Measurements from ENCODE around the gene TNFSF8.

TNFSF8 gene, protein sequence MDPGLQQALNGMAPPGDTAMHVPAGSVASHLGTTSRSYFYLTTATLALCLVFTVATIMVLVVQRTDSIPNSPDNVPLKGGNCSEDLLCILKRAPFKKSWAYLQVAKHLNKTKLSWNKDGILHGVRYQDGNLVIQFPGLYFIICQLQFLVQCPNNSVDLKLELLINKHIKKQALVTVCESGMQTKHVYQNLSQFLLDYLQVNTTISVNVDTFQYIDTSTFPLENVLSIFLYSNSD

DNA sequence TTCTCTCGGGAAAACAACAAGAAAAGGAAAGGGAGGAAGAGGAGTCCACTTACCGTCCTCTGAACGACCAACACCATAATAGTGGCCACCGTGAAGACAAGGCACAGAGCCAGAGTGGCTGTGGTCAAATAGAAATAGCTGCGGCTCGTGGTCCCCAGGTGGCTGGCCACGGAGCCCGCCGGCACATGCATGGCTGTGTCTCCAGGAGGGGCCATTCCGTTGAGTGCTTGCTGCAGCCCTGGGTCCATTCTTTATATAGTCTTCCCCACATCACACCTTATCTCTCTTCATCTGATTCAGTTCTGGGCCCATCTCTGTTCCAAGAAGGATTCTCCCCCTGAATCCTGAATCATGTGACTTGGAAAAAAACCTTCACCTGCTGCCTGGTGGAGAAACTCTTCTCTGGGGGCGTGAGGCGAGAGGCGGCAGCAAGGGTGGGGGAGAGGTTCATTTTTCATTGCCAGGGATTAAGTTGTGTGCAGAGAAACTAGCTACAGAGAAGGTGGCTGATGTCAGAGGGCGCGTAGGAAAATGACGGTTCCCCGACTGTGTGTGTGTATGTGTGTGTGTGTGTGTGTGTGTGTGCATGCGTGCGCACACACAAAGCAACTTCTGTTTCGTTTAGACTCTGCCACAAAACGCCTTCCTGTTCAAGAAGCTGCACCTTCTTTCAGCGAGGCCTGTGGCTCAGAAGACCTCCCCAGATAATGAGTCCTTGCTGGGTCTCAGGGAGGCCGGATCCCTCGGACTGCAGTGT, at the start of gene TNFSF8:
Gene TNFSF8, minus strand, starts transcription at position 536 of the 757 bp plus-strand sequence. Its CDS starts 288 bp downstream, at position 248.
- DNase-seq (ENCODE audit: low spot score): peak; percentile 50

DNA sequence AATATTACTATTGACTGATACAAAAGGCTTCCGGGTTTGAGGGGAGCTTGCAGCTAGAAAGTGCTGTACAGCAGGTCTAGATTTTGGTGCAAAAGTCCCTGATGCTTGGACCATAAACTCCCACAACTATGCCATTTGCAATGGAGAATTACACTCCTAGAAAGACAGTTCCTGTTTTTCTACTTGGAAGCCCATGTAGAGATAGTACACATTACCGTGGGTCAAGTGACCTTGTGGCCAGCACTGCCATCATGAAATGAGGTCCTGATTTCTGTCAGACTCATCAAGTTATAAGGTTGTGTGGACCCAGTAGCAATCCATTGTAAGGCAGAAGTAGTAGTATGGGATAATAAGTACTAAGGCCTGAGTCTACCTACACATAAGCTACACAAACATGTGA, 42.8 kb upstream of the TNFSF8 start:
- no peak for DNase-seq (ENCODE audit: low spot score)

DNA sequence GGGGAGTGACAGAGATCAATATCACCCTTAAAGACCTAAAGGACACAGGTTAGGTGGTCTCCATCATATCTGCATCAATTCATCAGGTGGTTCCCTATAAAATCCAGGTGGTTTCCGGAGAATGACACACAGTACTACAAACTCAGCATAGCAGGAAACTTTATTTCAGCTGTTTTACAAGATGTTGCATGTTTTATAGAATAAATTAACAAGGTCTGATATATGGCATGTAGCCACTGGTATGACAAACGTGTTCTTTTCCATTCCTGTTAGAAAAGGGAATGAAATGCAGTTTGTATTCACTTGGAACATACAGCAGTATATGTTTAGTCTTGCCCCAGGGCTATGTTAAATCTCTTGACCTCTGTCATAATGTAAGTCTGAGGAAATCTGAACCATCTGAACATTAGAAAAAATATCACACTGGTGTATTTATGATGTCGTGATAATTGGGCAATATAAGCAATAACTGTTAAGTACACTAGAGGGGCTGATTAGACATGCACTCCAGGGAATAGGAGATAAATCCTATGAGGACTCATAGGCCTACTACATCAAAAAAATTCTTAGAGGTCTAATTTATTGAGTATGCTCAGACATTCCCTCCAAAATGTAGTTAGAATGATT, 42.2 kb upstream of the TNFSF8 start:
- no peak for DNase-seq (ENCODE audit: low spot score)

DNA sequence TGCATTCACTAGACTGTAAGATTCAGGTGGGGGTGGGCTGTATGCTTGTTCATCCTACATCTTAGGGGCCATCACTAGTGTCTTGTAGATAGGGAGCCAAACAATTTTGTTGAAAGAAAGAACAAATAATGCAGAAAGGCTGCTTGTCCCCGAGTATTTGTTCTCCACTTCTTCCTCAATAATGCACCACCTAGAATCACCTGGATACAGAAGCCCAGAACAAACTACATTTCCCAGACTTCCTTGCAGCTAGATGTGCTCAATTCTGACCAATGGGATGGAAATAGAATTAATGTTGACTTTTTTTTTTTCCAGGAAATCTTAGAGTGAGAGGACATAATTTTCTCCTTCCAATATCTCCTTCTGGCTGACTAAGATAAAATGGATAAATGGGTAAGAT, 38.9 kb upstream of the TNFSF8 start:
- DNase-seq (ENCODE audit: low spot score): no peak

DNA sequence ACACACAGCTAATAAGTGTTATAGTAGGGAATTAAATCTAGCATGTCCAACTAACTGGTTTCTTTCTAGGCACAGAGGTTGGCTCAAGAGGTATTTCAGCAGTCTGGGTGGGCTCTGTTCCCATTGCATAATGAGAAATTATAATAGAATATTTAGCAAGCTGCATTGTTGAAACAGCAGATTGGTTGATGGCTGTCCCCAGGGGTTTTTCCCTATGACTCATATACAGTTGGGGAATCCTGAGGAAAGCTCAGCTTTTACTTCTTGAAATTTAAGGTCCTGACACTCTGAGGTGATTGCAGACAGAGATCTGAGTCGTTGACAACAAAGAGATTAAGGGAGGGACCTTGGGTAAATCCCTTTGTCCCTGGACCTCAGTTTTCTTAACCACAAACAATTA, 38.3 kb upstream of the TNFSF8 start:
- no peak for DNase-seq (ENCODE audit: low spot score)

DNA sequence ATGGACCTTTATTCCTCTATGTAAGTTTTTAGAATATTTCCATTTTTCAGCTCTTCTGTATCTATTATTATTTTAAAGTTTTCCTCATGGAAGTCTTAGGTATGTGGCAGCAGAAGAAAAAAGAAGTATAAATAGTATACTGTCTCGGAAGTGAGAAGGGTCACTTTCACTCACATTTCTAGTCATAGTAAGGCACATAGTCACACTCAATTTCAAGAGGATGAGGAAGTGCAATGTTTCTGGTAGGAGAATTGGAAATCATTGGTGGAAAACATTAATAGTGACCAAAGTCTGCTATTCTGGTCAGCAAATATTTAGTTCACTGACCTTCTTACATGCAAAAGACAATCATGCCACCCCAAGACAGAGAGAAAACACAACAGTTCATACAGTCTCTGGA, 35.2 kb upstream of the TNFSF8 start:
- no peak for DNase-seq (ENCODE audit: low spot score)

DNA sequence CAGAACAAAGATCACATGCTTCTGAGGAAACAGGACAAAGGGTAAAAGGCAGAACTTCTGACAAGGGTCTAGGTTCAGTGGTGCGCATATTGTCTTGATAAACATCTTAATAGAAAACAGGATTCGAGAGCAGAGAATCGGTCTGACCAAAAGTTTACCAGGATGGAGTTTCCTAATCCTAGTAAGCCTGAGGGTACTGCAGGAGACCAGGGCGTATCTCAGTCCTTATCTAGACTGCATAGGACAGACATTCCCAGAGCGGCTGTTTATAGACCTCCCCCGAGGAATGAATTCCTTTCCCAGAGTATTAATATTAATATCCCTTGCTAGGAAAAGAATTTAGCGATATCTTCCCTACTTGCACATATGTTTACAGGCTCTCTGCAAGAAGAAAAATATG, 32.4 kb upstream of the TNFSF8 start:
- DNase-seq (ENCODE audit: low spot score): no peak

DNA sequence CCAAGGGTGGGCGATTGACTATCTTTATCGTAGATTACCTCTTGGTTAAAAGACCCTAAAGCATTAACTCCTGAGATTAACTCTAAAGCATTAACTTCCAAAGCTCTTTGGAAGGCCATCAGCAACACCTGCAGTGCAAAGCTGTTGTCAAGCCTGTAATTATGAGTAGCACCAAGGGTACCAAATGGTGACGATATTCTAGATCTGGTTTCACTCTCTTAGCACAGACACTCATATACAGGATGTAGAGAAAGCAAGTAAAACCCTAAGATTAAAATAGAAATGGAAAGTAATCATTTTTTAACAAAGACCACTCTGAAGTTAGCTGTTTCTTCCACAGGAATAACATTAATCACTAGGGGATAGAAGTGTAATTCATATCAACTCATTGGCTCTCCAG, 29.9 kb upstream of the TNFSF8 start:
- no peak for DNase-seq (ENCODE audit: low spot score)

DNA sequence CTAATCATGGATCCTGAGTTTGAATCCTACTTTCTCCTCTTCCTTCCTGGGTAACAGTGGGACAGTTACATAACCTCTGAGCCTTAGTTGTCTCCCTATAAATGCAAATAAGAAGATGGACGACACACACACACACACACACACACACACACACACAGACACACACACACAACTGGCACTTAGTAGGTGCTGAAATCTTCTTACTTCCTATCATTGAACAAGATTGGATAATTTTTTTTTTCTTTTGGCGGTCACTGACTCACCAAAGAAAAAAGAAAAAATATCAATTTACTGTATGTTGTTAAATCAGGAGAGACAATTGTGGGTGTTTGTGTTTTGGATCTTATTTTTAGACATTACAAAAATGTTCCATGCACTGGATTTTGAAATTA, 28.4 kb upstream of the TNFSF8 start:
- DNase-seq (ENCODE audit: low spot score): no peak

DNA sequence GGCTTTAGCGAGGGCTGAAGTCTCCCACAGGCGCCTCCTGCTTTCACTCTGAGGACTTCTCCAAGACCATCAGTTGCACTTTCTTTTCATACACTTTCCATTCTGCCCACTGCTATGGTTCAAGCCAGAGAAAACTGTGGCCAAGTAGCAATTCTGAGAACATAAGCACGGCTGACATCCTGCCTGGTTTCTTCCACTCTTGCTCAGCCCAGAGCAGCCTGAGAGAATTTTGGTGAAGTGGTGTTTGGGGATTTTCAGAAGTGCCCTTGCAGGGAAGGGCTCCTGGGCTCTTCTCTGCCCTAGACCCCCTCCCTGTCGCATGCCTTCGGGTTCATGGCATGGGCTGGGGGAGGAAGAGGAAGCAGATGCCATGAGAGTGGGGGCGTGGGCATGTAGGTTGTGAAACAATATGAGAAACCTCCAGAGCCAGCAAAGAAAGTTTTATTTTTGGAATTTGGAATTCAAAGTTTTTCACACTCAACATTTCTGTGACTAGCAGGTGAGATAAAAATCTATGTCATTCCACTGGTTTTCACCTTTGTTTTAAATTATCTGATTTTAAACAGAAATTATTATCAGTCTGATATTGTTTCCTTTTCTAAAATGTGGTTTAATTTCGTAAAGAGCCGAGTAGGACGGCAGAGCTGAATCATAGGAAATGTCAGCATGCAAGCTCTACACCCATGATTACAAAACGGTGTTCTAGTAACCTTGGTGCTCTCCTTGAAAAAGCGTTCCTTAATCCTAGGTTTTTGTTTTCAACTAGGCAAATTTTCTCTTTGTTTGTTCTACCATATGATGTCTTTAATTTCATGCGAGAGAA, 27.8 kb upstream of the TNFSF8 start:
- DNase-seq (ENCODE audit: low spot score): no peak

DNA sequence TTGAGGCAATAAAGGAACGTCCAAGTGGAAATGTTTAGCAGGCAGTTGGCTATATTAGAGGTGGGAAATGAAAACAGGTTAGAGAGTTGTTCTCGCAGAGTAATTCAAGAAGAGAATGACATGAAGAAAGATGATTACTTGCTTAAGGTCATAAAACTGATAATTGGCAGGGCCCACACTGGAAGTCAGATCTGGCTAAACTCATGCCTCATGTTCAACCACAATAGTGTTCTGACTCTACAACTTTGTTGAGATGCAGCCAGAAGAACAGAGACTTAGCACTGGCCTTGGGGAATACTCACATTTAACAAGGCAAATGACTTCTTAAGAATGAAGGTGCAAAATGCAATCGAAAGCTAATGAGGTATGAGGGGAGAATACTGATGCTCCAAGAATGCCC, 27.2 kb upstream of the TNFSF8 start:
- no peak for DNase-seq (ENCODE audit: low spot score)

DNA sequence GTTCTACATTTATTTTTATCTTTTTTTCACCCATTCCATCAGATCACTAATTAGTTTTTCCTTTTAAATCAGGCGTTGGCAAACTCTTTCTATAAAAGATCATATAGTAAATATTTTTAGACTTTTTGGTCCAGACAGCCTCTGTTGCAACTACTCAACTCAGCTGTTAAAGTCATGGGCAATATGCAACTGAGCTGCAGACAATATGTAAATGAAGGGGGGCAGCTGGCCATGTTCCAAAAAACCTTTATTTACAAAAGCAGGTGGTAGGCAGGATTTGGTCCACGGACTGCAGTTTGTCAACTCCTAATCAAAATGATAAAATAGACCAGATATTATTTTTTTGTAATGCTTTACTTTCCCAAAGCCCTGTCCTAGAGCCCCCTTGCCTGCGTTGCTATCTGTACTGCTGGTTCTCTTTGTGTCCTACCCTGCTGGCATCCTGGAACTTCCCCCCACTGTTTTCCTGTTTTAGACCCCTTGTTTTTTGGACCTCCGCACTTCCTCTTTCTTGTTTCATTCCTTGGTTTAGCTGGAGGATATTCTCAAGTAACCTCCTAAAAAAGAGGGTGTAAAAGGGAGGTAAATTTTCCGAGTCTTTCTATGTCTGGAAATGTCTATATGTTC, 24.7 kb upstream of the TNFSF8 start:
- peak; percentile 22 for DNase-seq (ENCODE audit: low spot score)

DNA sequence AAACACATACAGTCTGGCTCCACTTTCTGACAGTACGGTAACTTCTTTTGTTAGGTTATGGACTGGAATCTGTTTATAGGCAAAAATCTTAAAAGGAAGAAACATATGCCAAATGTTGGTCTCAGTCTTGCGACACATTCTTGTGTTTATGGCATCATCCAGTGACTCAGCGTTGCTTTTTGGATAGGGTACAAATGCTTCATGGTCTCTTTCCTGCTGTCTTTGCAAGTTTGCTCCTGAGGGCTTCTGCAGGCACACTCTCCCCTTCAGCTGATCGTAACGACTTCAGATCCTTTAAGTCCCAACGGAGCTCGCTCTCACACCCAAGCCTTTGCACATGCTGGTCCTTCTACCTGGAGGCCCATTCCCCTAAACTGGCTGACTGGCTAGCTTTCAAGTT, 23.6 kb upstream of the TNFSF8 start:
- DNase-seq (ENCODE audit: low spot score): no peak

DNA sequence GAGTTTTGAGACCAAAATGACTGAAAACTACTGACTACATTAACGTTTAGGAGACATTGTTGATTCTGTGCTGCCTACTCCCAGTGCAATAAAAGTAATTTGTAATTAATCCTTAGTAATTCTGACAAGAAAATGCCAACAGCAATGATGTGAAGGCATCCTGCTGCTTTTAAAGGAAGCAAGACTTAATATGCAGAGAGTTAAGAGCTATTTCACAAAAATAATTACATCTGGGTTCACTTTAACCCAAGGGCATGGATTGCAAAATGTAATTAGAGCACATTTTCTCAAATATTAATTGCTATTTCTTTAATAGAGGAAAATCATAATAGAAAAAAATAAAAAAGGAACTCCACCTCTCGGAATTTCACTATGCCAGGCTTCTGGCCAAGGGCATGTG, 22.7 kb upstream of the TNFSF8 start:
- DNase-seq (ENCODE audit: low spot score): no peak

DNA sequence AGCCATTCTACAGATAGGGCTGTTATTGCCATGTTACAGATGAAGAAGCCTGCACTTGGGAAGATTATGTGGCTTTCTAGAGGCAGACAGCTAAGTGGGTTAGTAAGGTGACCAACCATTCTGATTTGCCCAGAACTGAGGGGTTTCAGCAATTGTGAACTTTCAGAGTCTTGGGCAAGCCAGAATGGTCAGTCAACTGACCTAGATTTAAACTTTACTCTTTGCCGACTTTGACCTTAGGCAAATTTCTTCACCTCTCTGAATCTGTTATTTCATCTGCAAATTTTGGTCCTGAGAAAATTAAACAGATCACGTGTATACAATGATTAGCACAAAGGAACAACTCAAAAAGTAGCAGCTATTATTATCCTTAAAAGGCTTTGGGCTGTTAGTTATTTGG, 20.4 kb upstream of the TNFSF8 start:
- no peak for DNase-seq (ENCODE audit: low spot score)

DNA sequence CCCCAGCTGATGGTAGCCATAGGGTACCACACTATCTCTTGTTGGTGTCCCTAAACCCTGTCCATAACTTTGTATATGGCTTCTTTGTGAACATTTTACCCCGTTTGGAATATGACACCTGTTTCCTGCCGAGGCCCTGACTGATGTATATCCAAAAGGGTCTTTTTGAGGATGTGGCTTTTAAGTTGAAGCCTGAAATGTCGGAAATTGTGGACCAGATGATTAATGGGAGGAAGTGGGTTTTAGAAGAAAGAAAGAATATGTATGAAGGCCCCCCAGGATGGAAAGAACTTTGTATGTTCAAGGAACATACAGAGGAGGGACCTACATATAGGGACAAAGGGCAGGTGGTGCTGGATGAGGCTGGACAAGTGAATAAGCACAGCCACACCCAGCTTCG, 16.7 kb upstream of the TNFSF8 start:
- DNase-seq (ENCODE audit: low spot score): no peak

DNA sequence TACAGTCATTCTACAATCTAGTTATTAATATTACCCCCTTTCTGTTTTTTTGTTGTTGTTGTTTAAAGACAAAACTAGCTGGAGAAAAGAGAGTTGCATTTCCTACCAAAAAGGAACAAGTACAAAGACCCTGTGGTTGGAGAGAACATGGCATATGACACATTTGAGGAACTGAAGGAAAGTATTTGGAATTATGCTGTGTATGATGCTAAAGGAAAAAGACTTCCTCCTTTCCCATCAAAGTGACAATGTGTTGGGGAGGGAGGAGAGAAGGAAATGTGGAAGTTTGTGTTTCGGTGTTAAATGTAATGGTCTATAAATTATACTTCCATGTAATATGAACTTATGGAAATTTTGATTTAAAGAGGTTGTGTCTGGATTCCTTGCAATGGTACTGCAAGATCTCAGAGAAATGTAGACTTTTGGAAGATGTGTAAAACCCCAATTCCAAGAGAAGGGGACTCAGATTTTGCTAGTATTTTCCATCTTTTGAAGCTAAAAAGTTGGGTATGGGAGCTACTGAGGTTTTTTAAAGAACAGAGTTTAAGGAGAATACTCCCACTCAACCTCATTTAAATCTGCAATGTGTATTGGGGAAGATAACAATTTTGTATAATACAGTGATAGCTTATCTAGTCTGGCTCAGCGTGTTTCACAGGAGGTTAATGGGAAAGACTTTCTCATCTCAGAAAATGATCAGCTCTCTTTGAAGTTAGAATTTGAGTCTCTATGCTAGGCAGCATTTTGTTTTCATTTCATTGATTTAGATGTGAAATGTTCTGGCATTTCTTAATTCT, 15.4 kb upstream of the TNFSF8 start:
- DNase-seq (ENCODE audit: low spot score): no peak

DNA sequence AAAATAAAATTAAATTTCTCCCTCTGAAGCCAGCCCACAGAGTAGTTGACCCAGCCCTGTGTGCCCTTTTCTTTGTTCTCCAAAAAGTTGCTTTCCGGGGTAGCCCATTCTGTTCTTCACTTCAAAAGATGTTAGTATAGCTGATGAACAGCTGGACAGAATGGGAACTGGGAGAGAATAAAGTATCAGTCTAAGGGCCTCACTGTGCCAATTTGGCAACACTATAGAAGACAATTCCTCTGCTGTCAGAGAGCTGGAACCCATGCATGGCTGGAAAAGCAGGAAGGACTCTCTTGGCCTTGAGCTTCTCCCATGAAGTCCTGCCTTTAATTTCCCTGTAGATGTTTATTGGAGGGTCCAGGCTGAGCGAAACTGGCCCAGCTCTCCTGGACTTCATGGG, 11.0 kb upstream of the TNFSF8 start:
- no peak for DNase-seq (ENCODE audit: low spot score)

DNA sequence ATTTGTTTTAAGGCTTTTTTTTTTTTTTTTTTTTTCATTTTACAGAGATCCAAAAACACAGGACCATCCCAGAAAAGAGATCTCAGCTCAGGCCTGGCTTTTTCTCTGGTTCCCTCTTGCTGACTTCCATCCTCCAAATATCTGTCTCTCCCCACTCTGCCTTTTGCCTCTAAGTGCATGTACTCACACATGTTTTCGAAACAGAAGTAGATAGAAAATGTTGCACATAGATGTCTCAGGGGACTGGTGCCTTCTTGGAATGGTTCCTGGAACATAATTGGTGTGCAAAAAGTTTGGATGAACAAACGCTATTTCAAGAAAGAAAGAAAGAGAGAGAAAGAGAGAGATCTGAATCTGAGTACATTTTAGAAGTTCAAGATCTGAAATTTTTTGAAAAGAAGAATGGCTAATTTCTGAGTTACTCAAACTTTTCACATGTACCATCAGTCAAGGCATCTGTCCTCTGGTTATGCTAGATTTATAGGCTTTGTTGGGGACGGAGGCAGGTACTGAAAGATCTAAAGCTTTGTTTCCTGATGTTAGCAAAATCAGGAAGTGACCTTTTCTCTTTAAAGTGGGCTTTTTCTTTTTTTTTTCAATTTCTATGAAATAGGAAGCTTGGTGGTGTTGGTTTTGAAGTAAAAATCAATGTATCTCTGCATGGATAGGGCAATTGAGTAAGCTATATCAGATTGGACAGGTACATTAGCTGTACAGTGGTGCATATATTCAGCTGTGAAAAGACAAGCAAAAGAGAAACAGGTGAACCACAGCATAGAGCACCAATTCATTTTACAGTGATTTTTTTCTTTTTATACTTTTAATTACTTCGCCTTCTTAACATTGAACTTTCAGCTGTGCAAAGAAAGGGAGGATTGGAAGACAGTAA, 8.5 kb upstream of the TNFSF8 start:
- DNase-seq (ENCODE audit: low spot score): no peak

DNA sequence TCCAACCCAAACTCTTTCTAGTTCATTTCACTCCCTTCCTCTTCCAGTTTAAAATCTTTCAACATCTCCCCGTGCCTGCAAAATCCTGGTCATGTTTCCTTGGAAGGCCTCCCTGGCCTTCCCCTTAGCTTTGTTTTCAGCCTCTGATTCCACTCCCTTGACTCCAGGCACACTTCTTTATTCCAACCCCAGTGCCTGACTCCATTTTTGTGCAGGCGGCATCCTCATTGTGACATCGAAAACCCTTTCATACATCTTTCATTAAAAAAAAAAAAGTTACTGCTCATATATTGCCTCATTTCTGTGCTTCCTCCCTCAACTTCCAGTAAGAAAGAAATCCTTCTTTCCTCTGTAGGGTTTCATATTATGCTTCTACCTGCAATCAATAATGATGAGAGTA, 7.1 kb upstream of the TNFSF8 start:
- DNase-seq (ENCODE audit: low spot score): no peak
